IPS-NIHi7 (cell line): ENCODE data around the gene BHLHE40.
A peak's percentile ranks its signal among the peaks of the same experiment; 100 is the strongest.

Experiments used
- DNase-seq: peaks from one replicate; pipeline ENCODE4 v3.0.0; 2012; ENCODE audit warnings: mixed read lengths; ENCODE audit errors: extremely low spot score

BHLHE40 gene

DNA sequence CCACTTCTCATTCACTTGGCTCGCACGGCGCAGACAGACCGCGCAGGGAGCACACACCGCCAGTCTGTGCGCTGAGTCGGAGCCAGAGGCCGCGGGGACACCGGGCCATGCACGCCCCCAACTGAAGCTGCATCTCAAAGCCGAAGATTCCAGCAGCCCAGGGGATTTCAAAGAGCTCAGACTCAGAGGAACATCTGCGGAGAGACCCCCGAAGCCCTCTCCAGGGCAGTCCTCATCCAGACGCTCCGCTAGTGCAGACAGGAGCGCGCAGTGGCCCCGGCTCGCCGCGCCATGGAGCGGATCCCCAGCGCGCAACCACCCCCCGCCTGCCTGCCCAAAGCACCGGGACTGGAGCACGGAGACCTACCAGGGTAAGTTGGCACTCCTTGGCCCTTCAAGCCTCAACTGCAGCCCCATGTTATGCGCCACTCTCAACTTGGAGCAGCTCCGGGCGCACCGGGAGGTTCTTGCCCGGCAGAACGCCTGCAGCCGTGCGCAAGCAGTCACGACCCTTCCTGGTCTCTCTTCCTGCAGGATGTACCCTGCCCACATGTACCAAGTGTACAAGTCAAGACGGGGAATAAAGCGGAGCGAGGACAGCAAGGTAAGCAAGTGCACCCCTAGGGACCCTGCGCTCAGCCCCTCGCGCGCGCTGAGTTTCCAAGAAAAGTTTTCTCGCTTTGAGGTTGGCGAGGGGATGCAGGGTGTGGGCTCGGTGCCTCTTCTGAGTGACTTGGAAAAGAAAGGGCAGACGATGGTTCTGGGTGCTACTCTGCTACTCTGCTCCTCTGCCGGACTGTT, at the start of gene BHLHE40:
Gene BHLHE40 (plus strand): TSS at position 10 of the 801 bp plus-strand sequence. CDS start 282 bp downstream, at position 292.
- no peak for DNase-seq

DNA sequence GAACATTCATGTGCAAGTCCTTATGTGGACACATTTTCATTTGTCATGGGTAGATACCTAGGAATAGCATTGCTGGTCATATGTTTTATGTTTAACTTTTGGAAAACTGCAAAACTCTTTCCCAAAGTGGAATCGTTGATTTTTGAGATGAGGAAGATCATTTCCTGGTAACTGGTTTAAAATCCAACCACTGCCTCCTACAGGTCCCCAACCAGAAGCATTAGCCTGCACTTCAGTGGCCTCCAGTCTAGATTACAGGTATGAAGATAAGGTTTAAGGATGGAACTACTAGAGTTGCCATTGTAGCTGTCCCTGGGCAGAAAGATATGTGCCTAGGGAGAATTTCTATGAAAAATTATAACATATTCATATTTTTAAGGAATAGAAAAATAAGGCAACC, 48.7 kb upstream of the BHLHE40 start:
- no peak for DNase-seq

DNA sequence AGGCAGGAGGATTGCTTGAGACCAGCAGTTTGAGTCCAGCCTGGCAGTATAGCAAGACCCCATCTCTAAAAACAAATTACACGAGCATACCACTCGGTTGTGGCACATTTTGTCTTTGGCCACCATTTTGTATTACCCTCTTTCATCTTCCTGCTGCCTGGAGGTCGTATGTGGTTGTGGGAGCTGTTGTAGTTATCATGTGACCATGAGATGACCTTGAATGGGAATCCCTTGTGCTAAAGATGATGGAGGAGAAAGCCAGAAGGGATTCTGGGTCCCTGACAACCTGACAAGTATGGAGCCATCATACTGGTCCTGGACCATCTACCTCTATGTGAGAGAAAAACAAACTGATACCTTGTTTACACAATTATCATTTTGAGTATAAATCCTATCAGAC, 45.2 kb upstream of the BHLHE40 start:
- no peak for DNase-seq

DNA sequence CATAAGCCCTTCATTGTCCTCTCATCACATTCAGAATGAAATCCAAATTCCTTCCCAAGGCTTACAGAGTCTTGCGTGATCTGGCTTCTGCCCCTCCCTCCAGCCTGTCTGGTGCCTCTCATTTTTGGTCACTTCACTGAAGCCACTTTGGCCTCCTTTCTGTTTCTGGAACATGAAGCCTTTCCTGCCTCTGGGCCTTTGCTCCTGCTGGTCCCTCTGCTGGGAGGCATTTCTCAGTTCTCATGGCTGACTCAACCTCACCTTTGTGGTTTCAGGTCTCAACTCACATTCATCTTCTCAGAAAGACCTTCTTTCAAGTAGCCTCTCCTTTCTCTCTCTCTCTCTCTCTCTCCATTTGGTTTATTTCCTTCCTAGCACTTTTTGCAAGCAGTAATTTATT, 43.9 kb upstream of the BHLHE40 start:
- no peak for DNase-seq

DNA sequence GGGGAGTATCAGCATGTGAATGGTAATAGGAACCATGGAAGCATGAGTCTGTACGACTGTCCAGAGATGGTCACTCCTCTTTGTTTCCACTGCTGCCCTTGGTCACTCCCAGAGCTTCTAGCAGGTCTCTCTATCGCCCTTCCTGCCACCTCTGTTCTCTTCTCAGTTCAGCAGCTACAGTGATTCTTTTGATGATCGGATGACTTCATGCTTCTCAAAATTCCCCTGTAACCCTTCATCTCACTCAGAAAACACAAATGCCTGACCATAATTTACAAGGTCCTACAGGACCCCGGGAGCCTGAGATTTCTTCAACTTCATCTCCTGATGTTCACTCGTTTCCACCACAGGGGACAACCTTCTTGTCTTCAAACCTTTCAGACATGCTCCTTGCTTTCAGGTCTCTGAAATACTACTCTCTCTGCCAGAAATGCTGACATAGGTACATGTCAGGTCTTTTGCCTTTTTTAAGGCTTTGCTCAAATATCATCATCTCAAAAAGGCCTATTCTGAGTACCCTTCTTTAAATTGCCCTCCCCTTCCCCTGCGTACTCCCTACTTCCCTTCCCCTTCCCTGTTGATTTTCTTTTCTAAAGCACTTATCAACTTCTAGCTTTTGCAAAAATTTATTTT, 42.1 kb upstream of the BHLHE40 start:
- no peak for DNase-seq

DNA sequence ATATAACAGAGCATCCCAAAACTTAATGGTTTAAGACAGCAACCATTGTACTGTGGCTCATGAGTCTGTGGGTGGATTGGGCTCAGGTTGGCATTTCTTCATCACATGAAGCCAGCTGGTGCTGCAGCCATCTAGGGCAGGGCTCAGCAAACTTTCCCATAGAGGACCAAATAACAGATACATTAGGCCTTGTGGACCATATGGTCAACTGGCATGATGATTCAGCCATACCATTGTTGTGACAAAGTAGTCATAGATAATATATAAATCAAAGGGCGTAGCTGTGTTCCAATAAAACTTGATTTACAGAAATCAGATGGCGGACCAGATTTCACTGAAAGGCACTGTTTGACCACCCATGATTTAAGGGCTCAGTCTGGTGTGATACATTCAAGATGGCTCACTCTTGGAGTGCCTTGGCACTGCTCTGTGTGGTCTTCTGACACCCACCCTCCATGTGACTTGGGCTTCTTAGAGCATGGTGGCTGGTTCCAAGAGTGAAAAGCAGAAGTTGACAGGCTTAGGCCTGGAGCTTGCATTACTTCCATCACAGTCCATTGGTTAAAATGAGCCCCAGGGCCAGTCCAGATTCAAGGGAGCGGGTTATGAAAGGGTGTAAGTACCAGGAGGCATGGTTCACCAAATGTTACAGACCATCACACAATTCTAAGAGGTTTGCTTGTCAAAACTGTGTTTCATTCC, 40.8 kb upstream of the BHLHE40 start:
- no peak for DNase-seq

DNA sequence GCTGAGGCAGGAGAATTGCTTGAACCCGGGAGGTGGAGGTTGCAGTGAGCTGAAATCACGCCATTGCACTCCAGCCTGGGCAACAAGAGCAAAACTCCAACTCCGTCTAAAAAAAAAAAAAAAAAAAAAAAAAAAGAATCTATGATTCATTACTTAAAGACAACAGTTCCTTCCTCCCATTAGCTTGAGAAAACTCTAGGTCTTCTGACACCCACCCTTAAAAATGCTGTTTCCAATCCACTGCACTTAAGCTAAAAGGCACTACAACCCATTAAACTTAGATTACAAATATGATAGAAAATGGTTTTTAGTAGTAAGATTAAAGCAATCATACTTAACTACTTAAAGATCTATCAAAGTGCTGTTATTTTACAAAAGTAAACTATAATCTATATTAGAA, 40.0 kb upstream of the BHLHE40 start:
- DNase-seq, result no peak

DNA sequence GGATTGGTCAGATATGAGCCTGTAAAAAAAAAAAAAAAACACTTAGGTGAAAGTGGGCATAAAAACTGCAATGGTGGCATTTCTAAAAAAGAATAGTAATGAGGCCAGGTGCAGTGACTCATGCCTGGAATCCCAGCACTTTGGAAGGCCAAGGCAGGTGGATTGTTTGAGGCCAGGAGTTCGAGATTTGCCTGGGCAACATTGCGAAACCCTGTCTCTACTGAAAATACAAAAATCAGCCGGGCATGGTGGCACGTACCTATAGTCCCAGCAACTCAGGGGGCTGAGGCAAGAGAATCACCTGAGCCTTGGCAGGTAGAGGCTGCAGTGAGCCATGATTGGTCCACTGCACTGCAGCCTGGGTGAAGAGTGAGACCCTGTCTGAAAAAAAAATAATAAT, 38.3 kb upstream of the BHLHE40 start:
- no peak for DNase-seq

DNA sequence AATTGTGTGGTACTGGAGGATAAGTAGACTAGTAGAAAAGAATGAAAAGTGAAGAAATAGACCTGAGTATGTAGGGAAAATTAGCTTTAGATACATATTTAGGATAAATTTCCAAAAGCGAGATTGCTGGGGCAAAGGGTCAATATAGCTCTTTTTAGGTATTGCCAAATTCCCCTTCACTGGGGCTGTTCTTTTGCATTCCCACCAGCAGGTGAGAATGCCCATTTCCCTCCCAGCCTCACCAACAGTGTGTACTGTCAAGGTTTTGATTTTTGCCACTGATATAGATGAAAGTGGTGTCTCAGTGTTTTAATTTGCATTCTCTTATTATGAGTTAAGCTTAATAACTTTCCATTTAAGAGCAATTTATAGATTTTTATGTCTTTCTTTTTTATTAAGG, 35.7 kb upstream of the BHLHE40 start:
- peak; percentile 36 for DNase-seq

DNA sequence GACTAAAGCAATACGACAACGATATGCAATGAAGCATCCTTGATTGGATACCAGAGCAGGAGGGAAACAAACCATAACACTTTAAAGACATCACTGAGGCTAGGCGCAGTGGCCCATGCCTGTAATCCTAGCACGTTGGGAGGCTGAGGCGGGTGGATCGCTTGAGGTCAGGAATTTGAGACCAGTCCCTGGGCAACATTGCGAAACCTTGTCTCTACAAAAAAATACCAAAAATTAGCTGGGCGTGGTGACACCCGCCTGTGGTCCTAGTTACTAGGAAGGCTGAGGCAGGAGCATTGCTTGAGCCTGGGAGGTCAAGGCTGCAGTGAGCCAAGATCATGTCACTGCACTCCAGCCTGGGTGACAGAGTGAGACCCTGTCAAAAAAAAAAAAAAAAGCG, 33.9 kb upstream of the BHLHE40 start:
- no peak for DNase-seq

DNA sequence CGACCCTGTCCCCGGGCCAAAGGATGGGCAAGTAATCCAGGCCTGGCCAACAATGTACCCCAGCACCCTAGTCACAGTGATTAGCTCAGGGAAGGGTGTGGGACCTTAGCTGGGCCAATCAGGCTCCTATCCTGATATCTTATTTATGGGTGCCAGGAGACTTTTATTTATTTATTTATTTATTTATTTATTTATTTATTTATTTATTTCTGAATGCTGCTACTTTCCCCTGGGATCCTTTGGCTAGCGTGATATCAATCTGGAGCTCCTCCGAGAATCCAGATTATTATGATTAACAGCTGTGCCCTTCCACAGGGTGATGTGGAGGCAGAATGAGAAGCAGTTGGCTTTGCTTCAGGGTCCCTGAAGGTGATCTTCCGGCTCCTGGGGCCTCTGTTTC, 32.2 kb upstream of the BHLHE40 start:
- no peak for DNase-seq

DNA sequence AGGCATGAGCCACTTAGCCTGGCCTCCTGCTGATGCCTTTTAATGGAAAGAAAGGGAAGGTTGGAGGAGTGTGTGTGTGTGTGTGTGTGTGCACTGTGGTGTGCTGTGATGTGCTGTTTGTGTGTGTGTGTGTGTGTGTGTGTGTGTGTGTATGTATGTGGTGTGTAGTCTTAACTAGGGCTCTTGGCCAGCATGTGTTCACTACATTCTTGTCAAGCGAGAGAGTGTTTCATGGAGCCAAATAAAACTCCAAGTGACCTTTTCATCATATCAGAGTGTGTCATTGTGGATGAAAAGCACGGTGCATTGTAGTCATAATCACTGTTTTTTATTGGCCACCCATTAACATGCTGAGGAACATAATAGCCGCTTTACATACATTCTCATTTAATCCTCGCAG, 30.8 kb upstream of the BHLHE40 start:
- DNase-seq, result no peak

DNA sequence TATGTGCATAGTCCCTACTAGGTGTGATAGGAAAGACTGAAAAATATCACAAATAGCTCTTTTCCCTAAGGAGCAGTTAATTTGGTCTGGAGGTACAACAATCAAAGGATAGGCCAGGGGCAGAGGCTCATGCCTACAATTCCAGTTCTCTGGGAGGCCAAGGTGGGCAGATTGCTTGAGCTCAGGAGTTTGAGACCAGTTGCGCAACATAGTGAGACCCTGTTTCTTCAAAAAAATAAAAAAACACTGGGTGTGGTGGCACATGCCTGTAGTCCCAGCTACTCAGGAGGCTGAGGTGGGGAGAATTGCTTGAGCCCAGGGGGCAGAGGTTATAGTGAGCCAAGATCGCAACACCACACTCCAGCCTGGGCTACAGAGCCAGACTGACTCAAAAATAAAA, 30.2 kb upstream of the BHLHE40 start:
- DNase-seq, result no peak

DNA sequence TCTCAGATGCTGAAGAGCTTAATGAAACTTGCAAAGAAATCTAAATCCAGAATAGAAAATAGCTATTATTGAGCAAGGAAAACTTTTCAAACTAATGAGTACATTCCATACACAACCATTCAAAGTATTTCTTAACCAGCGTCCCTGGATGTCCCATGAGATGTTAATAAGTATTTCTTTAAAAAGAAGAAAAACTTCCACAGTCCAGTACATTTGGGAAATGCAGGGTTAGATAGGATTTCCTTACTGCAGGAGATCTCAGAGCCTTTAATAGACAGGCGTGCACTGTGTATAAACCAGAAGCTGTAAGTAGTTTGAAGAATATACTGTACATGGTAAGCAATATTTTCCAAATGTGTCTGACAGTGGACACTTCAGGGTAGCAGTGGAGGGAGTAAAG, 29.6 kb upstream of the BHLHE40 start:
- DNase-seq, result no peak

DNA sequence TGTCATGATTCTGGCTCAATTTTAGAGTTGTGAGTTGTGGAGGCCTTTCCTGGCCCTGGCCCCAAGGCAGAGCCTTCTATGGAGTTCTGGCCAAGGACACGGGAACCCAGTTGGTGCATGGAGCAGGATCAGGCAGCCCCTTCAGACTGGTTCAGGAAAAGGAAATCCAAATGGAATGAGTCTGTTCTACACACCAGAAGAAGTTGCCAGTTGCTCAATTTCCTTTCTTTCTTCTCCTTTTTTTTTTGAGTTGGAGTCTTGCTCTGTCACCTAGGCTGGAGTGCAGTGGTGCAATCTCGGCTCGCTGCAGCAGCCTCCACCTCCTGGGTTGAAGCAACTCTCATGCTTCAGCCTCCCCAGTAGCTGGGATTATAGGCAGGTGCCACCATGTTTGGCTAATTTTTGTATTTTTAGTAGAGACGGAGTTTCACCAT, 28.9 kb upstream of the BHLHE40 start:
- no peak for DNase-seq

DNA sequence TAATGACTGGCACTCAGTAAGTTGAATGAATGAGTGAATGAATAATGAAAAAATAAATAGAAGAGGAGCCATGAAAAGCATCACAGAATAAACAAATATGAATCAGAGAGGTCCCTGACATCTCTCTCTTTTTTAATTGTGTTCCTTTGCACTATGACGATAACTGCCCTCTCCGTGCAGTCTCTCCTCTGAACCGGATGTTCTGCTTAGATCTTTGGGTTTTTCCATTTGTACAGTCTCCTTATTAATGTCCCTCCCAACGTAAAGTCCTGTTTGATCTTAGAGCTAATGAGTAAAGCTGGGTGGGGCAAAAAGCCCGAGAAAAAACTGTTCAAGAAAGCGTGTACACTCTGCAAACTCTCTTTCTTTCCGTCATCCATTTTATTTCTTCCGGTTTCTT, 28.3 kb upstream of the BHLHE40 start:
- no peak for DNase-seq

DNA sequence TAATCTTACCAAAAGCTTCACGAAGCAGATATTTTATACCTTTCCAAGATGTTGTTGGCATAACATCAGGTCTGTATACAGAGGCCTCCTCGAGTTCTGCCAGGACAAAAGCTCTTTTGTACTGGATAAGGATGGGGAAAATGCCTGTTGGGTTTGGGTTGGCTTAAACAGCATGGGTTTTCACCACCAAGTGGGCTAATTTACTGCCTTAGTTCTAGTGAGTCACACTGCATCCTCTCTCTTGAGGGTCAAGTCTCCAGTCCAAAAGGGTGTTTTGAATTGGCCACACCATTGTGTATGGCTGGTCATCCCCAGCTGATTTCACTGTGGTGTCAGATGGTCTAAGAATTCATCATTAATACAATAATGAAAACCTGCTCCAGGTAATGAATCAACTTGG, 26.1 kb upstream of the BHLHE40 start:
- no peak for DNase-seq

DNA sequence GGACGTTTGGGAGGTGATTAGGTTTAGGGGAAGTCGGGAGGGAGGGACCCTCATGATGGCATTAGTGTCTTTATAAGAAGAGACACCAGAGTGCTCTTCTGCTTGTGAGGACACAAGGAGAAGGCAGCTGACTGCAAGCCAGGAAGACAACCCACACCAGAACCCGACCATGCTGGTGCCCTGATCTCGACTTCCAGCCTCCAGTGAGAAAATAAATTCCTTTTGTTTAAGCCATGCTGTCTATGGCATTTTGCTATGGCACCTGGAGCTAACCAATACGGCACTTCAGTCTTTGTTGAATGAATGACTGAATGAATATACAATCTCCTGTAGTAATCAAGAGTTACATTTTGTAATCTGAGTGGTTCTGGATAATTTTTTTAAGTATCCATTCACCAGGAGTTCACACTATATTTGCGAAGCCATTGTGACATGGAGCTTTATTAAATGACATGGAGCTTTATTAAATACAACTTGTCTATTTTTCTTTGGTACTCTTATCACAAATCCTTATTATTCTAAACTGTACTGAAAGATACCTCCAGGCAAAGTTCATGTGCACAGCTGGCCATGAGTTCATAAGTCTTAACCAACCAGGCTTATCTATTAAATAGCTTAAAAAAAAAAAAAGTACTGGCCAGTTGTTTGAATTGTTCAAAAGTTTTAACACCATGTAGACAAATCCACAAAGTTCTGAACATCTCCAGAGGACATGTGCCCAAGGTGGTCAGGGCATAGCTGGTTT, 24.8 kb upstream of the BHLHE40 start:
- DNase-seq, result no peak

DNA sequence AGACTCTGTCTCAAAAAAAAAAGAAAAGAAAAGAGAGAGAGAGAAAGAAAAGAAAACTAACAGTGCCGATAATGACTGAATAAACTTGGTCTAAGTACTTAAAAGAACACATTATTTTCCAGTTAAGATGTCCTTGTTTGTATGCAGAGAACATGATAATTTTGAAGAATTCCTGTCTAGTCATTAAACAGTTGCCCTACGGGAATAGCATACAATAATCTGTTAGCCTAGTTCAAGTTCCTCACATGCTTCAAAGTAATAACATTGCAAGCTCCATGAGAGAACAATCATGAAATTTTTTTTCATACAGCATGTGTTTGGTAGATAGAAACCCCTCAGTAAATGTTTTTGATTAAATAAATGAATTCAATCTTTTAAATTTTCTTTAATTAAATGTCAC, 23.1 kb upstream of the BHLHE40 start:
- DNase-seq, result no peak

DNA sequence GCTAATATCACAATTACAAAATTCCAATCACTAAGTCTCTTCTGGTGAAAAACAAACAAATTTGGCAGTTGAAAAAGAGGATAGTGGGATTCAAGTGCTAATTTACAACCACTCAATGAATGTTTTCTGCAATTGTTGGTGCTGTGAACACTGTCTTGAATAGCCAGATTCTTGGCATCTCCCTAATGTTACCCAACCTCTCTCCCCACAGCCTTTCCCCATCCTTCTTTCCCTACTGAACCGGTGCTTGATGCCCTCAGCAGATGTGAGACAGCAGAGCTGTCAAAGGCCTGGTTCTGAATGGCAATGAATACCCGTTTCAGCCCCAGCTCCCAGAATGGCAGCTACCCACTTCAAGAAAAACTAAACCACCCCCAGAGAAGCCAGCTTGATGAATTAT, 22.5 kb upstream of the BHLHE40 start:
- no peak for DNase-seq

DNA sequence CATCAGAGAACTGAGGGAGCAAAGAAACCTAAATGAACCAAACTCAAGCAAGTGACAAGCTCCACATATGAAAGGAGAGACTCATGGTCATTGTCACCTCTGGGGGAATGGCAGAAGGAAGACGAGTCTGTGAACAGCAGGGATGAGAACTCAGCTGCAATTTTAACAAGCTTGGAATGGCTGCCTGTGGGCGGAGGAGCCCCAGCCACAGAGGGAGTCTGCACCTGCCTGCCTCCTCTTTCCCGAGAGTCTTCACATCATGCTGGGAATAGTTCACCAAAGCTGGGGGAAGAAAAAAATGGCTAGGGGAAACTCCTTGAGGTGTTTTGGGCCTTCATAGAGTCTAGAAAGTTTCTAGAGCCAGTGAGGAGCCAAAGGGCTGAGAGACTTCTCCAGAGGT, 21.3 kb upstream of the BHLHE40 start:
- peak; percentile 28 for DNase-seq

DNA sequence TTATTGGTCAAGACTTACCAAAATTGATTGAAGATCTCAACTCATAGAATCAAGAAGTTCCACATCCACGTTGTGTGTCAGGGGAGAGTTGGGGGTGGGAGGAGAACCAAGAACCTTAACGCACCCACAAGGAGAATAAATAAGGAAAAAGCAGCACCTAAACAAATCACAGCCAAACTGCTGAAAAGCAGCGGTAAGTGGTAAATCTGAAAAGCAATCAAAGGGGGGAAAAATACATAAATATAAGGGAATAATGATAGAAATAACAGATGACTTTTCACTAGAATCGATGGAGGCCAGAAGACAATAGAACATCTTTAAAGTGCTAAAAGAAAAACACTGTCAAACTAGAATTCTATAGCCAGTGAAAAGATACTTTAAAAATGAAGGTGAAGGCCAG, 20.1 kb upstream of the BHLHE40 start:
- DNase-seq, result no peak
